Caco-2 (cell line): ENCODE results near the gene NFIC. TPM values are rescaled to one million over a fixed set of nuclear protein-coding genes. Genes with fewer than 3 reads are reported as not detected.
"Not testable (repeated sequence)": the region's sequence is repeated elsewhere in the genome, so short reads cannot be mapped to it uniquely, and the experiment has no call there.

Source experiments
- BruUV-seq: library from RNA; stranded (reverse); fragments of 400-500 nt; replicated peaks from 2 replicates; lab custom pipeline; 2021; lab: Mats Ljungman, UMichigan
- CTCF ChIA-PET: fragments of 300-600 bp; sonication (Branson Sonifier 250); formaldehyde crosslinking; loops from one replicate; lab custom pipeline; 2022; ENCODE audit warnings: antibody characterized with exemption; lab: Charles Lee
- POLR2A ChIA-PET: fragments of 300-600 bp; sonication (Branson Sonifier 250); formaldehyde crosslinking; loops from one replicate; lab custom pipeline; 2022; ENCODE audit warnings: antibody characterized with exemption; lab: Charles Lee
- DNase-seq, 2 experiments: peaks; one replicate each; pipeline versions ENCODE4 v3.0.0 to v3.0.0-alpha.2; 2020 to 2022
- H3K27me3 ChIP-seq: replicated peaks from 2 replicates; pipeline ENCODE4 v1.6.0; 2011; ENCODE audit warnings: low read length; ENCODE audit not compliant: control insufficient read depth, insufficient read depth
- H3K36me3 ChIP-seq: 2 replicates; pipeline ENCODE4 v1.5.1; 2011; ENCODE audit warnings: low read length; ENCODE audit not compliant: control insufficient read depth, insufficient read depth
- H3K4me1 ChIP-seq: fragments of 250-450 bp; sonication (Bioruptor Pico); 2 replicates; pipeline ENCODE4 v1.5.1; 2020; ENCODE audit warnings: mild to moderate bottlenecking
- H3K4me3 ChIP-seq: 2 replicates; pipeline ENCODE4 v1.5.1; 2011; ENCODE audit warnings: low read depth, mild to moderate bottlenecking, control low read depth, low read length
- H3K9me3 ChIP-seq: fragments of 250-450 bp; sonication (Bioruptor Pico); 2 replicates; pipeline ENCODE4 v1.5.1; 2020; ENCODE audit warnings: mild to moderate bottlenecking, moderate library complexity
- H3K27ac Mint-ChIP-seq: one replicate; pipeline ENCODE4 v1.8.0; 2022; ENCODE audit warnings: mixed read lengths; ENCODE audit not compliant: unreplicated experiment
- H3K27me3 Mint-ChIP-seq: one replicate; pipeline ENCODE4 v1.8.0; 2022; ENCODE audit warnings: mixed read lengths; ENCODE audit not compliant: insufficient read depth, unreplicated experiment
- H3K36me3 Mint-ChIP-seq: one replicate; pipeline ENCODE4 v1.8.0; 2022; ENCODE audit warnings: mild to moderate bottlenecking, mixed read lengths; ENCODE audit not compliant: insufficient read depth, unreplicated experiment
- H3K4me1 Mint-ChIP-seq: one replicate; pipeline ENCODE4 v1.8.0; 2022; ENCODE audit warnings: low read depth, mixed read lengths; ENCODE audit not compliant: unreplicated experiment
- H3K4me3 Mint-ChIP-seq: one replicate; pipeline ENCODE4 v1.8.0; 2022; ENCODE audit warnings: mild to moderate bottlenecking, moderate library complexity, mixed read lengths; ENCODE audit not compliant: unreplicated experiment
- H3K9me3 Mint-ChIP-seq: one replicate; pipeline ENCODE4 v1.8.0; 2022; ENCODE audit warnings: mixed read lengths; ENCODE audit not compliant: unreplicated experiment
- CTCF ChIP-seq, 2 experiments: fragments of 200-600 bp in 1 of 2; IDR thresholded peaks; 1 replicate in 1 of 2; 2 replicates in 1 of 2; pipeline versions ENCODE4 v1.5.1 to v1.8.0; 2011 to 2022; ENCODE audit warnings: antibody characterized with exemption in 1 of 2, control low read depth in 1 of 2, inconsistent platforms in 1 of 2, low read depth in 1 of 2, low read length in 1 of 2, mild to moderate bottlenecking in 1 of 2, moderate library complexity in 1 of 2; ENCODE audit not compliant: insufficient read depth in 1 of 2, severe bottlenecking in 1 of 2, unreplicated experiment in 1 of 2
- intact Hi-C: fragments of 100-400 bp; cut with micrococcal nuclease; formaldehyde crosslinking; loops from one replicate; pipeline ENCODE4 v1.10.0; 2022; ENCODE audit not compliant: unreplicated experiment
- total RNA-seq: library from RNA; stranded (reverse); gene quantifications from 2 replicates; pipeline ENCODE4 v1.2.3, GENCODE V29; 2022

NFIC gene
- total RNA-seq, 1 experiment from 2014 or later = 5.1 TPM

- no TSS peak for BruUV-seq
Observed at GRCh38 chr19:3373971-3374368, 7.6 kb downstream of the NFIC start.

GRCh38 chr19:3374369-3375112, 8.2 kb downstream of the NFIC start:
- Histone ChIP-seq H3K4me1 (no peaks in the 10 kb centered on the region), H3K9me3 (no peaks in the 10 kb centered on the region), H3K27me3 (no peaks in the 10 kb centered on the region), H3K4me3 (no peak overlapping the region), H3K36me3 (no peaks in the 10 kb centered on the region)
- no peak for DNase-seq
- CTCF ChIA-PET = no interaction called here
- POLR2A ChIA-PET = no interaction called here
- no TSS peak for BruUV-seq
- intact Hi-C loops = no loop called here
- Mint-ChIP-seq H3K27ac (no peak overlapping the region), H3K4me3 (no peak overlapping the region), H3K27me3 (peaks cover 9% of the 10 kb centered on the region), H3K36me3 (no peaks in the 10 kb centered on the region), H3K4me1 (no peaks in the 10 kb centered on the region), H3K9me3 (no peaks in the 10 kb centered on the region)
- no peak for TF ChIP-seq CTCF (IDR thresholded peaks at IDR 0.05; ENCODE audit: insufficient read depth in 1 of 2, low read depth in 1 of 2, low read length in 1 of 2, severe bottlenecking in 1 of 2, unreplicated experiment in 1 of 2)

More at GRCh38 chr19:3373971-3374368, 7.6 kb downstream of the NFIC start:
- TF ChIP-seq CTCF (IDR thresholded peaks at IDR 0.05; ENCODE audit: insufficient read depth in 1 of 2, low read depth in 1 of 2, low read length in 1 of 2, severe bottlenecking in 1 of 2, unreplicated experiment in 1 of 2) = no peak
- ChIA-PET CTCF (no interaction called here), POLR2A (no interaction called here)
- no peaks in the 10 kb centered on the region for H3K9me3 ChIP-seq
- no peak overlapping the region for H3K4me3 Mint-ChIP-seq
- no peak for DNase-seq
- H3K27ac Mint-ChIP-seq = no peak overlapping the region
- no peaks in the 10 kb centered on the region for H3K36me3 ChIP-seq
- H3K9me3 Mint-ChIP-seq = no peaks in the 10 kb centered on the region
- no peaks in the 10 kb centered on the region for H3K4me1 ChIP-seq
- H3K27me3 ChIP-seq = no peaks in the 10 kb centered on the region
- intact Hi-C loops = no loop called here
- H3K4me1 Mint-ChIP-seq = peaks cover 3% of the 10 kb centered on the region
- H3K27me3 Mint-ChIP-seq = peaks cover 12% of the 10 kb centered on the region
- H3K36me3 Mint-ChIP-seq = no peaks in the 10 kb centered on the region
- no peak overlapping the region for H3K4me3 ChIP-seq

DNA sequence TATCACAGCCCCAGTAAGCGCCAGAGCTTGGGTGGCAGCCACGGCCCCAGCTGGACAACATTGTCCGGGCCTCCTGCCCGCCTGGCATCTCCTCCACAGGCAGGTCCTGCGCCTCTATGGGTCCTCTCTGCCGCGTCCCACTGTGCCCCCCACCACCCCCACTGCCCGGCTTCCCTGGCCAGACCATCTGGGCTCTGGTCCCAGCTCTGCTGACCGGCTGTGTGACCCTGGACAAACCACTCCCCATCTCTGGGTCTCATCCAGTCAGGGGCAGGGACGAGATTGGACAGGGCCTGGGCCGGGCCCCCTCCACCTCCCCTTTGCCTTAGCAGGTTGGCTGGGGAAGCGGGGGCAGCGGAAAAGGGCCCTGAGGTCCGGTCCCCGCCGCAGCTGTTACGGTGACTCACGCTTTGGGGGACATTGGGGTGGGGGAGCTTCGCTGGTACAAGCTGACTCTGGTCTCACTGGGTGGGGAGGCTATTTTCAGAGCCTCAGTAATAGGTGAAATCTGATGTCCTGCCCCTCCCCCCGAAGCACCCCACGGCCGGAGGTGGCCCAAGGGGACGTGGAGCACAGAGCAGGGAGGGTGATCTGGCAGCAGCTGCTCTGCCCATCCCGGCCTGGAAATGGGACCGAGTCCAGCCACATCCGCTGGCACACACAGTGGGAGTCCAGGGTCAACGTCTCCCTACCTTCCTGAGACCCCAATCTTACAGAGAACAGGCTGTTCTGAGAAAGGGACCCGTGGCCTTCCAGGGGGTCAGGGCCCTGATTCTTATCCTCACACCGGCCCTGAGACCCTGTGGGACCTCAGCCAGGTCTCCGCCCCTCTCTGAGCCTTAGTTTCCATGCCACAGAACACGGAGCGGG, 9.1 kb downstream of the NFIC start:
- DNase-seq = no peak
- BruUV-seq = no TSS peak
- intact Hi-C loops = no loop called here
- Mint-ChIP-seq H3K4me3 (no peak overlapping the region), H3K27me3 (peaks cover 2% of the 10 kb centered on the region), H3K27ac (no peak overlapping the region), H3K9me3 (no peaks in the 10 kb centered on the region), H3K36me3 (no peaks in the 10 kb centered on the region), H3K4me1 (no peaks in the 10 kb centered on the region)
- POLR2A ChIA-PET = no interaction called here
- no peaks in the 10 kb centered on the region for H3K27me3 ChIP-seq
- no peak for TF ChIP-seq CTCF (IDR thresholded peaks at IDR 0.05; ENCODE audit: insufficient read depth in 1 of 2, low read depth in 1 of 2, low read length in 1 of 2, severe bottlenecking in 1 of 2, unreplicated experiment in 1 of 2)
- no peaks in the 10 kb centered on the region for H3K9me3 ChIP-seq
- CTCF ChIA-PET = no interaction called here
- no peak overlapping the region for H3K4me3 ChIP-seq
- H3K36me3 ChIP-seq = no peaks in the 10 kb centered on the region
- no peaks in the 10 kb centered on the region for H3K4me1 ChIP-seq

DNA sequence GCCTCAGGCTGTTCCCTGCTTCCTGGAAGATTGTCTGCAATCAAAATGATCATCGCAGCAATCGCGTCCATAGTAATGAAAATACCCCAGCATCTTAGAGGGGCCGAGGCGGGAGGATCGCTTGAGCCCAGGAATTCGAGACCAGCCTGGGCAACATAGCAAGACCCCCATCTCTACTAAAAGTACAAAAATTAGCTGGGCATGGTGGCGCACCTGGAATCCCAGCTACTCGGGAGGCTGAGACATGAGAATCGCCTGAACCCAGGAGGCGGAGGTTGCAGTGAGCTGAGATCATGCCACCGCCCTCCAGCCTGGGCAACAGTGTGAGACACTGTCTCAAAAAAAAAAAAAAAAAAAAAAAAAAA, 9.7 kb downstream of the NFIC start:
- H3K27me3 ChIP-seq, H3K9me3 Mint-ChIP-seq, H3K27ac Mint-ChIP-seq, H3K4me1 ChIP-seq, H3K36me3 Mint-ChIP-seq, DNase-seq, CTCF ChIA-PET, BruUV-seq, intact Hi-C loops, H3K4me3 ChIP-seq, H3K9me3 ChIP-seq, H3K36me3 ChIP-seq, H3K4me1 Mint-ChIP-seq, H3K27me3 Mint-ChIP-seq, H3K4me3 Mint-ChIP-seq: not testable (repeated sequence)
- POLR2A ChIA-PET = interaction anchor here (0.7 kb wide), 1 partner anchor 1348 kb away, joined by 15 read pairs; no protein-coding TSS in a partner anchor
